Activated T-helper 2 cell treated with anti-CD3 and anti-CD28 coated beads, Interferon-gamma antibody, Interleukin-2, Interleukin-4, amounts not matched to agents 10 μg/mL and 5 μg/mL and 100 μg/mL, durations not matched to agents 14 hours and 24 hours and 36 hours (primary cell): Measurements from ENCODE around the gene GPR162. TPM values are rescaled to one million over a fixed set of nuclear protein-coding genes. Genes with fewer than 3 reads are reported as not detected.

Experiments used
- DNase-seq: peaks from one replicate; pipeline ENCODE4 v3.0.0; 2021; ENCODE audit warnings: low spot score
- H3K27ac Mint-ChIP-seq: one replicate; pipeline ENCODE4 v1.8.0; 2021; ENCODE audit warnings: mixed read lengths
- H3K27me3 Mint-ChIP-seq: one replicate; pipeline ENCODE4 v1.8.0; 2021; ENCODE audit warnings: low read depth, mixed read lengths
- H3K36me3 Mint-ChIP-seq: one replicate; pipeline ENCODE4 v1.8.0; 2021; ENCODE audit warnings: low read depth, mixed read lengths
- H3K4me1 Mint-ChIP-seq: one replicate; pipeline ENCODE4 v1.8.0; 2021; ENCODE audit warnings: low read depth, mixed read lengths
- H3K4me3 Mint-ChIP-seq: one replicate; pipeline ENCODE4 v1.8.0; 2021; ENCODE audit warnings: low read depth, mild to moderate bottlenecking, moderate library complexity, mixed read lengths
- H3K9me3 Mint-ChIP-seq: one replicate; pipeline ENCODE4 v1.8.0; 2021; ENCODE audit warnings: mixed read lengths
- intact Hi-C: fragments of 100-400 bp; cut with micrococcal nuclease; formaldehyde crosslinking; loops from one replicate; pipeline ENCODE4 v1.15.1; 2023
- total RNA-seq: library from RNA; stranded (reverse); gene quantifications from 2 replicates; pipeline ENCODE4 v1.2.3, GENCODE V29; 2022

The GPR162 gene
- total RNA-seq, 1 donor from 2014 or later = 0.11 TPM

- peaks cover 68% of the 10 kb centered on the region for H3K36me3 Mint-ChIP-seq
- no peak overlapping the region for H3K4me3 Mint-ChIP-seq
- H3K27me3 Mint-ChIP-seq = peaks cover 12% of the 10 kb centered on the region
- peaks cover 13% of the 10 kb centered on the region for H3K4me1 Mint-ChIP-seq
- no peaks in the 10 kb centered on the region for H3K9me3 Mint-ChIP-seq
- intact Hi-C loops = no loop called here
- no peak for DNase-seq
- H3K27ac Mint-ChIP-seq = no peak overlapping the region
Measured at GRCh38 chr12:6818645-6819044, 3.0 kb upstream of the GPR162 start.

- intact Hi-C loops = no loop called here
- Mint-ChIP-seq H3K9me3 (no peaks in the 10 kb centered on the region), H3K4me1 (peaks cover 13% of the 10 kb centered on the region), H3K27me3 (peaks cover 17% of the 10 kb centered on the region), H3K36me3 (peaks cover 60% of the 10 kb centered on the region), H3K27ac (no peak overlapping the region), H3K4me3 (no peak overlapping the region)
- no peak for DNase-seq
Measured at GRCh38 chr12:6819106-6820030, 2.3 kb upstream of the GPR162 start.

GRCh38 chr12:6820166-6820565 lies 1.5 kb upstream of the GPR162 start:
- no peak for DNase-seq
- Mint-ChIP-seq H3K4me3 (no peak overlapping the region), H3K36me3 (peaks cover 52% of the 10 kb centered on the region), H3K9me3 (no peaks in the 10 kb centered on the region), H3K27me3 (peaks cover 23% of the 10 kb centered on the region), H3K27ac (no peak overlapping the region), H3K4me1 (peaks cover 13% of the 10 kb centered on the region)
- intact Hi-C loops = no loop called here

- peaks cover 33% of the 10 kb centered on the region for H3K27me3 Mint-ChIP-seq
- peaks cover 21% of the 10 kb centered on the region for H3K4me1 Mint-ChIP-seq
- H3K4me3 Mint-ChIP-seq = peak overlapping the region; percentile 28
- H3K27ac Mint-ChIP-seq = no peak overlapping the region
- H3K9me3 Mint-ChIP-seq = no peaks in the 10 kb centered on the region
- no peak for DNase-seq
- H3K36me3 Mint-ChIP-seq = peaks cover 31% of the 10 kb centered on the region
- intact Hi-C loops = no loop called here
Measured at GRCh38 chr12:6822426-6823135, 960 bp downstream of the GPR162 start.

- DNase-seq = no peak
- Mint-ChIP-seq H3K4me1 (peaks cover 24% of the 10 kb centered on the region), H3K4me3 (no peak overlapping the region), H3K9me3 (no peaks in the 10 kb centered on the region), H3K27me3 (peaks cover 35% of the 10 kb centered on the region), H3K27ac (no peak overlapping the region), H3K36me3 (peaks cover 22% of the 10 kb centered on the region)
- intact Hi-C loops = no loop called here
Measured at GRCh38 chr12:6823182-6824084, 1.8 kb downstream of the GPR162 start.

GRCh38 chr12:6824085-6824775 lies 2.6 kb downstream of the GPR162 start:
- Mint-ChIP-seq H3K27ac (no peak overlapping the region), H3K27me3 (peaks cover 39% of the 10 kb centered on the region), H3K9me3 (no peaks in the 10 kb centered on the region), H3K36me3 (peaks cover 14% of the 10 kb centered on the region), H3K4me3 (no peak overlapping the region), H3K4me1 (peaks cover 29% of the 10 kb centered on the region)
- DNase-seq = no peak
- intact Hi-C loops = no loop called here

- DNase-seq = no peak
- Mint-ChIP-seq H3K27me3 (peaks cover 39% of the 10 kb centered on the region), H3K9me3 (no peaks in the 10 kb centered on the region), H3K4me1 (peaks cover 33% of the 10 kb centered on the region), H3K4me3 (no peak overlapping the region), H3K27ac (no peak overlapping the region), H3K36me3 (peaks cover 7% of the 10 kb centered on the region)
- intact Hi-C loops = loop anchor here (1.0 to 5.0 kb wide), 5 partner anchors 33 to 218 kb away; partner anchors contain the start of genes CHD4, MLF2 and PTMS
Measured at GRCh38 chr12:6824901-6825381, 3.3 kb downstream of the GPR162 start.

GRCh38 chr12:6825398-6826124 lies 3.9 kb downstream of the GPR162 start:
- Mint-ChIP-seq H3K4me3 (no peak overlapping the region), H3K27ac (no peak overlapping the region), H3K9me3 (no peaks in the 10 kb centered on the region), H3K4me1 (peaks cover 32% of the 10 kb centered on the region), H3K27me3 (peaks cover 43% of the 10 kb centered on the region), H3K36me3 (peaks cover 5% of the 10 kb centered on the region)
- intact Hi-C loops = loop anchor here (1.0 to 5.0 kb wide), 5 partner anchors 33 to 218 kb away; partner anchors contain the start of genes CHD4, MLF2 and PTMS
- DNase-seq = peak; percentile 71

GRCh38 chr12:6826125-6826733 lies 4.6 kb downstream of the GPR162 start:
- Mint-ChIP-seq H3K4me1 (peaks cover 25% of the 10 kb centered on the region), H3K27ac (no peak overlapping the region), H3K27me3 (peaks cover 47% of the 10 kb centered on the region), H3K9me3 (no peaks in the 10 kb centered on the region), H3K36me3 (no peaks in the 10 kb centered on the region), H3K4me3 (no peak overlapping the region)
- intact Hi-C loops = loop anchor here (5.0 kb wide), 3 partner anchors 34 to 219 kb away; partner anchors contain the start of genes CHD4 and PTMS
- no peak for DNase-seq

- peaks cover 54% of the 10 kb centered on the region for H3K27me3 Mint-ChIP-seq
- H3K27ac Mint-ChIP-seq = peak overlapping the region; percentile 8
- H3K4me3 Mint-ChIP-seq = peak overlapping the region; percentile 54
- no peaks in the 10 kb centered on the region for H3K9me3 Mint-ChIP-seq
- H3K4me1 Mint-ChIP-seq = peaks cover 23% of the 10 kb centered on the region
- H3K36me3 Mint-ChIP-seq = no peaks in the 10 kb centered on the region
- DNase-seq = no peak
- intact Hi-C loops = loop anchor here (5.0 kb wide), 3 partner anchors 35 to 220 kb away; partner anchors contain the start of genes CHD4 and PTMS
Measured at GRCh38 chr12:6826734-6827436, 5.3 kb downstream of the GPR162 start.
